GM18519 (cell line): ENCODE measurements around the gene LYPD6B.

Experiments
- ATAC-seq: cut with Tn5 transposase; IDR thresholded peaks from one replicate; pipeline ENCODE4 v1.9.1; 2021; ENCODE audit warnings: mild to moderate bottlenecking, moderate library complexity; ENCODE audit not compliant: unreplicated experiment, low FRiP score

Gene LYPD6B

GRCh38 chr2:149068996-149069888 lies 30.7 kb downstream of the LYPD6B start:
- no peak for ATAC-seq

GRCh38 chr2:149070681-149071320 lies 32.3 kb downstream of the LYPD6B start:
- no peak for ATAC-seq

GRCh38 chr2:149075105-149075504 lies 36.6 kb downstream of the LYPD6B start:
- no peak for ATAC-seq

GRCh38 chr2:149075853-149076252 lies 37.4 kb downstream of the LYPD6B start:
- no peak for ATAC-seq

GRCh38 chr2:149076863-149077412 lies 38.4 kb downstream of the LYPD6B start:
- no peak for ATAC-seq

GRCh38 chr2:149077861-149078260 lies 39.4 kb downstream of the LYPD6B start:
- ATAC-seq = no peak

- ATAC-seq = no peak
Observed at GRCh38 chr2:149080099-149080498, 41.6 kb downstream of the LYPD6B start.

GRCh38 chr2:149080971-149081370 lies 42.5 kb downstream of the LYPD6B start:
- ATAC-seq = no peak

GRCh38 chr2:149082079-149082478 lies 43.6 kb downstream of the LYPD6B start:
- ATAC-seq = no peak

- ATAC-seq = no peak
Observed at GRCh38 chr2:149082735-149083134, 44.2 kb downstream of the LYPD6B start.

- ATAC-seq = no peak
Observed at GRCh38 chr2:149084924-149085795, 46.7 kb downstream of the LYPD6B start.

- no peak for ATAC-seq
Observed at GRCh38 chr2:149087751-149088150, 49.3 kb downstream of the LYPD6B start.

- ATAC-seq = no peak
Observed at GRCh38 chr2:149089068-149089467, 50.6 kb downstream of the LYPD6B start.

GRCh38 chr2:149090706-149091105 lies 52.2 kb downstream of the LYPD6B start:
- ATAC-seq = no peak

GRCh38 chr2:149093579-149093978 lies 55.1 kb downstream of the LYPD6B start:
- ATAC-seq = no peak

GRCh38 chr2:149094217-149095015 lies 55.9 kb downstream of the LYPD6B start:
- no peak for ATAC-seq

- no peak for ATAC-seq
Observed at GRCh38 chr2:149098701-149099100, 60.2 kb downstream of the LYPD6B start.

- ATAC-seq = no peak
Observed at GRCh38 chr2:149099298-149099697, 60.8 kb downstream of the LYPD6B start.

GRCh38 chr2:149100739-149101699 lies 62.5 kb downstream of the LYPD6B start:
- ATAC-seq = no peak
